Body of pancreas (tissue), 4 donors: Measurements from ENCODE around the gene C2orf80. TPM values are rescaled to one million over a fixed set of nuclear protein-coding genes. Genes with fewer than 3 reads are reported as not detected.

ENCODE experiments used
- ATAC-seq: fragments of 150-250 bp; one replicate; pipeline ENCODE4 v1.9.1; 2016
- DNase-seq, 4 donors: peaks; one replicate each; pipeline ENCODE4 v3.0.0-alpha.2; 2019
- H3K27ac ChIP-seq, 4 donors: fragments of 200-600 bp; sonication (generic); 1 replicate in 3 of 4; 2 replicates in 1 of 4; pipeline versions ENCODE4 v1.5.1 to v1.6.1; 2016 to 2019; ENCODE audit warnings: mild to moderate bottlenecking in 1 of 4, mixed read lengths in 1 of 4, moderate library complexity in 1 of 4
- H3K27me3 ChIP-seq, 2 donors: fragments of 200-600 bp; sonication (generic); one replicate each; pipeline ENCODE4 v1.6.0; 2016; ENCODE audit warnings: mild to moderate bottlenecking in 1 of 2
- H3K36me3 ChIP-seq, 2 donors: fragments of 200-600 bp; sonication (generic); replicated peaks in 1 of 2; 2 replicates each; pipeline ENCODE4 v1.5.1; 2016; ENCODE audit warnings: low read depth in 2 of 2; ENCODE audit not compliant: insufficient read depth in 1 of 2
- H3K4me1 ChIP-seq: fragments of 200-600 bp; sonication (generic); one replicate; pipeline ENCODE4 v1.6.0; 2016
- H3K4me3 ChIP-seq, 2 donors: fragments of 200-600 bp; sonication (generic); 1 replicate in 1 of 2; 2 replicates in 1 of 2; pipeline ENCODE4 v1.5.1; 2016 to 2019
- H3K9me3 ChIP-seq, 3 donors: fragments of 200-600 bp; sonication (generic); 1 replicate in 2 of 3; 2 replicates in 1 of 3; pipeline ENCODE4 v1.5.1; 2016
- POLR2A ChIP-seq, 3 donors: fragments of 450-650 bp; IDR thresholded peaks; one replicate each; pipeline ENCODE4 v1.6.1; 2016; ENCODE audit warnings: antibody characterized with exemption in 3 of 3, mild to moderate bottlenecking in 2 of 3
- WGBS, 2 donors: methylation state at CpG; one replicate each; pipeline ENCODE4 v1.1.5; 2017; 5-methylcytosine and 5-hydroxymethylcytosine counted together
- intact Hi-C: fragments of 100-400 bp; cut with DNase I; formaldehyde crosslinking; loops from one replicate; pipeline ENCODE4 v1.15.1; 2023
- total RNA-seq, 2 donors: library from RNA; depleted of rRNA; stranded (reverse); fragments of >200 nt; gene quantifications; one replicate each; pipeline ENCODE4 v1.1.0, GENCODE V29; 2016
- TF ChIP-seq, protein P1 (sequence below), 7 experiments: fragments of 450-650 bp in 4 of 7; fragments of 200-600 bp in 3 of 7; sonication (generic) in 3 of 7; IDR thresholded peaks; one replicate each; pipeline ENCODE4 v1.5.1; 2016 to 2019; ENCODE audit warnings: antibody characterized with exemption in 7 of 7

The C2orf80 gene
- total RNA-seq, 2 donors from 2014 or later = not detected

GRCh38 chr2:208175069-208175839, 14.6 kb downstream of the C2orf80 start:
- ATAC-seq = peak; percentile 99
- H3K4me3 ChIP-seq = no peak overlapping the region

DNA sequence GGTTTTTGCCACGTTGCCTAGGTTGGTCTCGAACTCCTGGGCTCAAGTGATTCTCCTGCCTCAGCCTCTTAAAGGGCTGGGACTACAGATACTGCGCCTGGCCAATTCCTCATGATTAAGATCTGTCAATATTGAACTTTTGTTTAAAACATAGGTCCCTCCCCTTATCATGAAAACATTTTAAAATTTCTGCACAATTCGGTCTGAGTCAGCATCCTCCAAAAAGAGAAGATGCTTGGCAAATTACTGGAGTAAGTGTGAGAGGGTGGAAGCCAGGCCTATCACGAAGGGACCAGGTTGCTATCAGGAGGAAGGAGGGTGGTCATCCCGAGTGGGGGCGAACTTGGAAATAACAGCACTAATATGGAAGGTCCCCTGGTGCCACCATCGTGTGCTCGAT, 15.7 kb downstream of the C2orf80 start:
- 73 to 74% methylated on average over 9 of the region's 9 CpGs for WGBS, 2 donors
- DNase-seq (no peak), ATAC-seq (no peak)
- Histone ChIP-seq H3K4me1 (no peaks in the 10 kb centered on the region), H3K27ac (no peak overlapping the region), H3K27me3 (no peaks in the 10 kb centered on the region), H3K9me3 (no peaks in the 10 kb centered on the region), H3K4me3 (no peak overlapping the region), H3K36me3 (no peaks in the 10 kb centered on the region)
- intact Hi-C loops = no loop called here
- TF ChIP-seq, protein P1, sequence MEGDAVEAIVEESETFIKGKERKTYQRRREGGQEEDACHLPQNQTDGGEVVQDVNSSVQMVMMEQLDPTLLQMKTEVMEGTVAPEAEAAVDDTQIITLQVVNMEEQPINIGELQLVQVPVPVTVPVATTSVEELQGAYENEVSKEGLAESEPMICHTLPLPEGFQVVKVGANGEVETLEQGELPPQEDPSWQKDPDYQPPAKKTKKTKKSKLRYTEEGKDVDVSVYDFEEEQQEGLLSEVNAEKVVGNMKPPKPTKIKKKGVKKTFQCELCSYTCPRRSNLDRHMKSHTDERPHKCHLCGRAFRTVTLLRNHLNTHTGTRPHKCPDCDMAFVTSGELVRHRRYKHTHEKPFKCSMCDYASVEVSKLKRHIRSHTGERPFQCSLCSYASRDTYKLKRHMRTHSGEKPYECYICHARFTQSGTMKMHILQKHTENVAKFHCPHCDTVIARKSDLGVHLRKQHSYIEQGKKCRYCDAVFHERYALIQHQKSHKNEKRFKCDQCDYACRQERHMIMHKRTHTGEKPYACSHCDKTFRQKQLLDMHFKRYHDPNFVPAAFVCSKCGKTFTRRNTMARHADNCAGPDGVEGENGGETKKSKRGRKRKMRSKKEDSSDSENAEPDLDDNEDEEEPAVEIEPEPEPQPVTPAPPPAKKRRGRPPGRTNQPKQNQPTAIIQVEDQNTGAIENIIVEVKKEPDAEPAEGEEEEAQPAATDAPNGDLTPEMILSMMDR (IDR thresholded peaks at IDR 0.05) = no peak
- TF ChIP-seq POLR2A (IDR thresholded peaks at IDR 0.05) = no peak

More at GRCh38 chr2:208175069-208175839, 14.6 kb downstream of the C2orf80 start:
- no peak for TF ChIP-seq POLR2A (IDR thresholded peaks at IDR 0.05)
- TF ChIP-seq, protein P1 (IDR thresholded peaks at IDR 0.05) = peak; percentile 66 to 89 (median 81)
- WGBS, 2 donors = 27 to 33% methylated on average over 20 to 21 of the region's 21 CpGs
- Histone ChIP-seq H3K27me3 (no peaks in the 10 kb centered on the region), H3K9me3 (no peaks in the 10 kb centered on the region), H3K36me3 (no peaks in the 10 kb centered on the region), H3K27ac (no peak overlapping the region), H3K4me1 (no peaks in the 10 kb centered on the region)
- DNase-seq = peak; percentile 77 to 89 (median 82)
- intact Hi-C loops = no loop called here

DNA sequence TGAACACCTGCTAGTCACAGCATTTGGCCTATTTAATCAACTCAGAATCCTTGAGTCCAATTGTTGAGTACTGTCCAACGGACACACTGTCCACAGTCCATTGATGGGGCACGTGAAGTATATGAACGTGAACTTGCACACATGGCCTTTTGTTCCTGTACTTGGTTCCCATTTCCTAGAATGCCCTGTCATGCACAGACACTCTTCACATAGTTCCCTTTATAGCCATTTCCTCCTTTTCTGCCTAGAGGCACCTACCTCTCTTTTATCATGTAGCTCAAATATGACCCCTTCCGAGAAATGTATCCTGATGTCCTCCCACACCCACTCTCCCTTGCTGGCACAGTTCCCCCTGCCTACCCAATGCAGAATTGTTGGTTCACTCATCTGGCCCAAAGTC, 17.7 kb downstream of the C2orf80 start:
- ATAC-seq (no peak), DNase-seq (peak in 1 of 4 donors; percentile 44)
- WGBS, 2 donors = 51 to 77% methylated on average over 4 of the region's 4 CpGs

DNA sequence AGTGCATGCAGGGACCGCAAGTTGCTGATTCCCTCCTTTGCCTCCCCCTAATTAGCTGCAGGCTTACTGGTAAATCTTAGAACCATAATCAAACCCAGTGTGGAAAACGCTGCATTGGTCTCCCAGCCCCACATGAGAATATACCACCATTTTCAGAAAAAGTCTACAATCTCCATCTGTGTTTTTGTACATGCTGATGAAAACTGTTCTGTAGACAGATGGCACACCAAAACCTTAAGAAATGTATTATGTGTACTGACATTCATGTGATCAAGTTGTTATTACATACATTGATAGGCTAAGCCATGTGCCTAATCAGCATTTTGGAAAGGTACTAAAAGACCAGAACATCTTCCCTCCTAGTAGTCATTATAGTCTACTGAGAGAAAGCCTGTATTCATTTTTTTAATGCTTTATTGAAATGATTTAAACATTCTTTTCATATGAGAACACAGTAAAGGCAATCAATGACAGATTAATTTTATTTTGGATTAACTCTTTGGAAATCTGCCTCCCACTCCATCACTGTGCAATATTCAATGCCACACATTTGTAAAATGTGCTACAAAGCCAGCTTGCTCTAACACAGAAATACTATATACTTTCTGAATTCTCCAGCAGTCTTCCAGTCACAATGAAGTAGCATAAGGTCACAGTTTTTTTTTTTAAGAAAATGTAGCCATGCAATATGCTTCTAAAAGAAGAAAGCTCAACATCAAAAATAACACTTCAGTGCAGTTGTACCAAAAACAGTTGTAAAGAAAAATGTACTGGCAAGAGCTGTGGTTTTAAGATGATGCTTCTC, 24.7 kb downstream of the C2orf80 start:
- Histone ChIP-seq H3K4me1 (no peaks in the 10 kb centered on the region), H3K4me3 (no peak overlapping the region), H3K36me3 (no peaks in the 10 kb centered on the region), H3K9me3 (no peaks in the 10 kb centered on the region), H3K27me3 (no peaks in the 10 kb centered on the region), H3K27ac (no peak overlapping the region)
- ATAC-seq (no peak), DNase-seq (no peak)
- 70 to 87% methylated on average over 2 of the region's 2 CpGs for WGBS, 2 donors
- intact Hi-C loops = no loop called here
- TF ChIP-seq, protein P1 (IDR thresholded peaks at IDR 0.05) = no peak
- no peak for TF ChIP-seq POLR2A (IDR thresholded peaks at IDR 0.05)

More for the DNA sequence above, 17.7 kb downstream of the C2orf80 start:
- intact Hi-C loops = no loop called here
- no peaks in the 10 kb centered on the region for H3K9me3 ChIP-seq
- H3K4me3 ChIP-seq = no peak overlapping the region
- no peaks in the 10 kb centered on the region for H3K4me1 ChIP-seq
- H3K36me3 ChIP-seq = no peaks in the 10 kb centered on the region
- no peak overlapping the region for H3K27ac ChIP-seq
- no peak for TF ChIP-seq POLR2A (IDR thresholded peaks at IDR 0.05)
- TF ChIP-seq, protein P1 (IDR thresholded peaks at IDR 0.05) = no peak
- H3K27me3 ChIP-seq = no peaks in the 10 kb centered on the region
